Right lobe of liver (tissue), 6 donors: Measurements from ENCODE around the gene SHISA4. TPM values are rescaled to one million over a fixed set of nuclear protein-coding genes. Genes with fewer than 3 reads are reported as not detected.

ENCODE experiments used
- ATAC-seq, 4 donors: fragments of 200-7000 bp; cut with Tn5 transposase; one replicate each; pipeline ENCODE4 v1.9.1; 2020; ENCODE audit warnings: mild to moderate bottlenecking in 4 of 4, moderate library complexity in 4 of 4
- DNase-seq, 3 donors: peaks; one replicate each; pipeline ENCODE4 v3.0.0-alpha.2; 2020
- H3K27ac ChIP-seq, 3 donors: fragments of 200-600 bp; one replicate each; pipeline ENCODE4 v1.8.0; 2022
- H3K27me3 ChIP-seq, 2 donors: fragments of 200-600 bp; one replicate each; pipeline ENCODE4 v1.8.0; 2022
- H3K36me3 ChIP-seq, 4 donors: fragments of 200-600 bp; sonication (generic) in 1 of 4; one replicate each; pipeline versions ENCODE4 v1.5.1 to v1.8.0; 2017 to 2022; ENCODE audit warnings: control low read depth in 1 of 4
- H3K4me1 ChIP-seq, 4 donors: fragments of 200-600 bp; sonication (generic) in 1 of 4; one replicate each; pipeline versions ENCODE4 v1.5.1 to v1.8.0; 2017 to 2022; ENCODE audit warnings: control low read depth in 1 of 4
- H3K4me3 ChIP-seq, 3 donors: fragments of 200-600 bp; one replicate each; pipeline ENCODE4 v1.8.0; 2022
- H3K9me3 ChIP-seq, 4 donors: fragments of 200-600 bp; sonication (generic) in 1 of 4; one replicate each; pipeline versions ENCODE4 v1.5.1 to v1.8.0; 2017 to 2022; ENCODE audit warnings: control low read depth in 1 of 4
- POLR2A ChIP-seq: fragments of 450-650 bp; IDR thresholded peaks from one replicate; pipeline ENCODE4 v1.6.1; 2017; ENCODE audit warnings: antibody characterized with exemption, mild to moderate bottlenecking
- WGBS: methylation state at CpG from one replicate; pipeline ENCODE4 v1.1.6; 2018; ENCODE audit warnings: low coverage, low lambda C conversion rate; ENCODE audit not compliant: insufficient coverage; ENCODE audit errors: missing lambda C conversion rate; 5-methylcytosine and 5-hydroxymethylcytosine counted together
- intact Hi-C, 2 donors: fragments of 100-400 bp; cut with DNase I; formaldehyde crosslinking; loops; one replicate each; pipeline versions ENCODE4 v1.11.2 to v1.14.1; 2022
- total RNA-seq, 6 experiments: library from RNA; depleted of rRNA in 2 of 6; stranded (reverse); fragments of >200 nt in 2 of 6; fragmentation: NEBNext Ultra II Directional in 3 of 6; extraction: Animal tissue kit (Norgen Biotek cat#: 25700) in 3 of 6; gene quantifications; one replicate each; pipeline versions ENCODE4 v1.1.0 to v1.2.4, GENCODE V29; 2016 to 2023
- TF ChIP-seq, protein P1 (sequence below), 4 donors: fragments of 200-600 bp in 3 of 4; fragments of 450-650 bp in 1 of 4; IDR thresholded peaks; one replicate each; pipeline versions ENCODE4 v1.5.1 to v1.8.0; 2016 to 2022; ENCODE audit warnings: antibody characterized with exemption in 4 of 4, mild to moderate bottlenecking in 2 of 4
- donor health status: DM: no; HTN: yes; CAD: no.
- donor health status: DM: no; HTN: no; CAD: no.
- donor health status: DM: no; HTN: no; CAD: no.
- donor health status: DM: no; HTN: yes; CAD: no.
- donor health status: DM: no; HTN: yes; CAD: no.

SHISA4 gene
- total RNA-seq, 6 experiments from 2014 or later, result 2.5 to 8.1 (median 4.8) TPM

DNA sequence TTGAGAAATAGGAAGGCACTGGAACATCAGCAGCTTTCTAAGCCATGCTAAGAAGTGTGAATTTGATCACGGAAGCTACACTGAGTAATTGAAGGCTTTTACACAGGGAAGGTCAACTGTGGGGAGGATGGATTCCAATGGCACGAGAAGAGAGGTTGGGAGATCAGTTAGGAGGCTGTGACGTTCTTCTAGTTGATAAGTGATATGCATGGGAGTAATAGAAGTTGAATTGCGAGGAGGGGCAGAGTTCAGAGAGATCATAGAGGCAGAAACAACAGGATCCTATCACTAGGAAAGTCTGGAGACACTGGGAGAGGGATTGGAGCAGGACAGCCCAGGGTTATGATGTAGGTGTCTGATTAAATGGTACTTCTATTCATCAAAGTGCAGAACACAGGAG is 41.4 kb downstream of the SHISA4 start:
- WGBS, result 67% methylated on average over 4 of the region's 4 CpGs

DNA sequence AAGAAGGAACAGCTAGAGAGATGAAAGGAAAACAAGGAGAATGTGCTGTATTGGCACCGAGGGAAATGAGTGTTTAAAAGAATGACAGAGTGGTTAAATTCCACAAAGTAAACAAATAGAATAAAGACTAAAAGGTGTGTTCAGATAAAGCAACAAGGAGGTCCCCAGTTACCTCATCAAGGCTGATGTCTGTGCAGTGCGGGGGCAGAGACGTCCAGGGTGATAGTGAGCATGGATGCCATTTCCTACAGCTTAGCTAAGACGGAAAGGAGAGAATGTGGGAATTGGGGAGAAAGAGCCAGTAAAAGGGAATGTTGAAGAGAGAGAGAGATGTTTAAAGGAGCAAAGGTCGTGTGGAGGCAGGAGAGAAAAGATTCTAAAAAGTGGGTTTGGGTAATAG is 42.1 kb downstream of the SHISA4 start:
- Histone ChIP-seq H3K27ac (no peak overlapping the region), H3K4me1 (no peaks in the 10 kb centered on the region), H3K9me3 (no peaks in the 10 kb centered on the region), H3K27me3 (no peaks in the 10 kb centered on the region), H3K4me3 (no peak overlapping the region), H3K36me3 (no peaks in the 10 kb centered on the region)
- TF ChIP-seq, protein P1, sequence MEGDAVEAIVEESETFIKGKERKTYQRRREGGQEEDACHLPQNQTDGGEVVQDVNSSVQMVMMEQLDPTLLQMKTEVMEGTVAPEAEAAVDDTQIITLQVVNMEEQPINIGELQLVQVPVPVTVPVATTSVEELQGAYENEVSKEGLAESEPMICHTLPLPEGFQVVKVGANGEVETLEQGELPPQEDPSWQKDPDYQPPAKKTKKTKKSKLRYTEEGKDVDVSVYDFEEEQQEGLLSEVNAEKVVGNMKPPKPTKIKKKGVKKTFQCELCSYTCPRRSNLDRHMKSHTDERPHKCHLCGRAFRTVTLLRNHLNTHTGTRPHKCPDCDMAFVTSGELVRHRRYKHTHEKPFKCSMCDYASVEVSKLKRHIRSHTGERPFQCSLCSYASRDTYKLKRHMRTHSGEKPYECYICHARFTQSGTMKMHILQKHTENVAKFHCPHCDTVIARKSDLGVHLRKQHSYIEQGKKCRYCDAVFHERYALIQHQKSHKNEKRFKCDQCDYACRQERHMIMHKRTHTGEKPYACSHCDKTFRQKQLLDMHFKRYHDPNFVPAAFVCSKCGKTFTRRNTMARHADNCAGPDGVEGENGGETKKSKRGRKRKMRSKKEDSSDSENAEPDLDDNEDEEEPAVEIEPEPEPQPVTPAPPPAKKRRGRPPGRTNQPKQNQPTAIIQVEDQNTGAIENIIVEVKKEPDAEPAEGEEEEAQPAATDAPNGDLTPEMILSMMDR (IDR thresholded peaks at IDR 0.05), result no peak
- TF ChIP-seq POLR2A, result no peak
- intact Hi-C loops, result no loop called here
- DNase-seq (no peak), ATAC-seq (no peak)
- WGBS, result 59% methylated on average over 5 of the region's 5 CpGs

More for the DNA sequence above, 41.4 kb downstream of the SHISA4 start:
- no peak for TF ChIP-seq POLR2A
- TF ChIP-seq, protein P1 (IDR thresholded peaks at IDR 0.05), result no peak
- DNase-seq, result no peak
- Histone ChIP-seq H3K4me3 (no peak overlapping the region), H3K36me3 (no peaks in the 10 kb centered on the region), H3K4me1 (no peaks in the 10 kb centered on the region), H3K27me3 (no peaks in the 10 kb centered on the region), H3K9me3 (no peaks in the 10 kb centered on the region), H3K27ac (no peak overlapping the region)
- no peak for ATAC-seq
- intact Hi-C loops, result no loop called here

DNA sequence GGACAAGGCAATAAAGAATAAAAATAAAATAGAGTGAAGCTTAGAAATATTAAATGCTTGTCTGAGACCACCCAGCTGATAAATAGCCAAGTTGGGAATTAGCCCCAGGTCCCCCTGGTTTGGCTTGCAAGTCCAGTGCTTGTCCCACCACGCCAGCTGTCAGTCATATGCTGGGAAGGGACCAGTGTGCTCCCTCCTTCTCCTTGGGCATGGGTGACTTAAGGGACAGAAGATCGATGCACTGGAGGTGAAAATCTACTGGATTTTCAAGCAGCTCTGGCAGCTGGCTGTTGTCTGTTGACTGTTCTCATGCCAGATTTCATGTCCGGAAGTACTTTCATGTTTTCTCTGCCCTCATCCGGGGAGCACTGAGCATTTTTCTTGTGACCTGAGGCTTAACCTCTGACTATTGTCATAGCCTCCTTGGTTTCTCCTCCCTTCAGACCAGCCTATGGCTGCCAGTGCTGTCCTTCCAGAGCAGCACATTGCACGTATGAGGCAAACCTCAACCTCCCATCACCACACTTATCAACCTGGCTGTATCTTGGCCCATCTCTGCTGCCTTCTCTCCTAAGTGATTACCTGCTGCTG is 45.2 kb downstream of the SHISA4 start:
- Histone ChIP-seq H3K27me3 (no peaks in the 10 kb centered on the region), H3K9me3 (no peaks in the 10 kb centered on the region), H3K4me3 (no peak overlapping the region), H3K4me1 (no peaks in the 10 kb centered on the region), H3K27ac (no peak overlapping the region), H3K36me3 (no peaks in the 10 kb centered on the region)
- WGBS, result 39% methylated on average over 4 of the region's 5 CpGs
- TF ChIP-seq, protein P1 (IDR thresholded peaks at IDR 0.05), result no peak
- no peak for TF ChIP-seq POLR2A
- ATAC-seq, result no peak
- intact Hi-C loops, result no loop called here
- no peak for DNase-seq

DNA sequence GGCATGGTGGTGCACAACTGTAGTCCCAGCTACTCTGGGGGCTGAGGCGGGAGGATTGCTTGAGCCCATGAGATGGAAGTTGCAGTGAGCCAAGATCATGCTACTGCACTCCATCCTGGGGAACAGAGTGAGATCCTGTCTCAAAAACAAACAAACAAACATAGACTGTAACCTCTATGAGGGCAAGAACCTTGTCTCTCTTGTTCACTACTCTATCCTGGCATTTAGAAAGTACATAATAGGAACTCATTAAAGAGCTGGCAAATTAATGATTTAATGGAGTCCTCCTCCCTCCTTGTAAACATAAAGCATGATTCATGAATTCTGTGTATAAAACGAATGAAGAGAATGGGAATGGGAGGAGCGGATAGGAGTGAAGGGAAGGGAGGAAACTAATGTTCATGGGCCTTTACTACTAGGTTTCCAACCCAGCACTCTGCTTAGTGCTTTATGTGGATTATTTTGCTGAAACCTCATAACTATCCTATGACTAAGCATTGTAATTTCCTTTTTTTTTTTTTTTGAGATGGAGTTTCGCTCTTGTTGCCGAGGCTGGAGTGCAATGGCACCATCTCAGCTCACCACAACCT is 49.0 kb downstream of the SHISA4 start:
- no peaks in the 10 kb centered on the region for H3K36me3 ChIP-seq
- H3K27me3 ChIP-seq, result no peaks in the 10 kb centered on the region
- H3K4me1 ChIP-seq, result no peaks in the 10 kb centered on the region
- intact Hi-C loops, result no loop called here
- DNase-seq (no peak), ATAC-seq (peak in 1 of 4 donors; percentile 32)
- H3K9me3 ChIP-seq, result no peaks in the 10 kb centered on the region
- TF ChIP-seq POLR2A, result no peak
- TF ChIP-seq, protein P1 (IDR thresholded peaks at IDR 0.05), result no peak
- H3K4me3 ChIP-seq, result no peak overlapping the region
- WGBS, result 80% methylated on average over 2 of the region's 5 CpGs
- H3K27ac ChIP-seq, result no peak overlapping the region
